HCT116 (cell line): ENCODE measurements around the gene NABP2. TPM values are rescaled to one million over a fixed set of nuclear protein-coding genes. Genes with fewer than 3 reads are reported as not detected.

Source experiments
- ATAC-seq: fragments of 200-7000 bp; cut with Tn5 transposase; 2 replicates; pipeline ENCODE4 v1.9.1; 2020; ENCODE audit warnings: mild to moderate bottlenecking, moderate library complexity
- BruUV-seq: library from RNA; stranded (reverse); fragments of 400-500 nt; replicated peaks from 2 replicates; lab custom pipeline; 2021; lab: Mats Ljungman, UMichigan
- CTCF ChIA-PET: fragments of 300-600 bp; sonication (Branson Sonifier 250); formaldehyde crosslinking; loops from one replicate; lab custom pipeline; 2021; ENCODE audit warnings: antibody characterized with exemption; lab: Charles Lee
- POLR2A ChIA-PET: fragments of 300-600, 350-600 bp; sonication (Branson Sonifier 250); formaldehyde crosslinking; loops from one replicate; lab custom pipeline; 2021; ENCODE audit warnings: antibody characterized with exemption; lab: Charles Lee
- RAD21 ChIA-PET, 2 experiments: fragments of 300-600 bp; sonication (Branson Sonifier 250); formaldehyde crosslinking; loops; one replicate each; lab custom pipeline; 2023; ENCODE audit warnings: low total read pairs in 2 of 2; ENCODE audit not compliant: uncharacterized antibody in 2 of 2, unreplicated experiment in 2 of 2, low non-redundant PET in 1 of 2; lab: Charles Lee
- DNase-seq: peaks from one replicate; pipeline ENCODE4 v3.0.0-alpha.2; 2010; ENCODE audit warnings: low read depth, low spot score
- H2AFZ ChIP-seq: fragments of 200-600 bp; shearing (Covaris generic), sonication (generic); 2 replicates; pipeline ENCODE4 v1.6.1; 2017; ENCODE audit warnings: low read depth, mixed run types, mixed read lengths, antibody characterized with exemption, low read length; ENCODE audit not compliant: poor library complexity, severe bottlenecking
- H3K27ac ChIP-seq: 2 replicates; pipeline ENCODE4 v1.5.1; 2012; ENCODE audit warnings: low read depth, low read length
- H3K27me3 ChIP-seq: fragments of 200-600 bp; sonication (generic); 2 replicates; pipeline ENCODE4 v1.6.1; 2016; ENCODE audit warnings: mixed run types, low read length, mixed read lengths; ENCODE audit not compliant: insufficient read depth
- H3K36me3 ChIP-seq, 2 experiments: fragments of 200-500 bp in 1 of 2; fragments of 200-600 bp in 1 of 2; sonication (Bioruptor generic) in 1 of 2; sonication (generic) in 1 of 2; 2 replicates each; pipeline versions ENCODE4 v1.5.1 to v1.6.1; 2014 to 2016; ENCODE audit warnings: low read length in 2 of 2, inconsistent platforms in 1 of 2, mixed read lengths in 1 of 2, mixed run types in 1 of 2; ENCODE audit not compliant: insufficient read depth in 2 of 2, control insufficient read depth in 1 of 2
- H3K4me1 ChIP-seq, 2 experiments: fragments of 200-600 bp in 1 of 2; sonication (generic) in 1 of 2; 2 replicates each; pipeline versions ENCODE4 v1.5.1 to v1.6.1; 2012 to 2017; ENCODE audit warnings: low read length in 2 of 2, inconsistent platforms in 1 of 2, mild to moderate bottlenecking in 1 of 2, mixed read lengths in 1 of 2, mixed run types in 1 of 2, moderate library complexity in 1 of 2; ENCODE audit not compliant: insufficient read depth in 2 of 2, control insufficient read depth in 1 of 2
- H3K4me2 ChIP-seq: fragments of 200-600 bp; sonication (generic); 2 replicates; pipeline ENCODE4 v1.6.1; 2017; ENCODE audit warnings: mixed run types, low read length, mixed read lengths
- H3K4me3 ChIP-seq, 2 experiments: fragments of 200-600 bp in 1 of 2; sonication (generic) in 1 of 2; replicated peaks in 1 of 2; 2 replicates each; pipeline ENCODE4 v1.5.1; 2011 to 2016; ENCODE audit warnings: low read length in 2 of 2, control low read depth in 1 of 2, low read depth in 1 of 2, mild to moderate bottlenecking in 1 of 2, mixed read lengths in 1 of 2, mixed run types in 1 of 2
- H3K79me2 ChIP-seq: fragments of 200-600 bp; sonication (generic); 2 replicates; pipeline ENCODE4 v1.6.1; 2017; ENCODE audit warnings: mild to moderate bottlenecking, mixed run types, low read length, moderate library complexity, mixed read lengths; ENCODE audit not compliant: insufficient read depth
- H3K9ac ChIP-seq: fragments of 200-600 bp; sonication (generic); 2 replicates; pipeline ENCODE4 v1.6.1; 2016; ENCODE audit warnings: low read length, mixed read lengths
- H3K9me2 ChIP-seq: fragments of 200-600 bp; sonication (generic), shearing (Covaris generic); 2 replicates; pipeline ENCODE4 v1.6.1; 2017; ENCODE audit warnings: mixed run types, mild to moderate bottlenecking, moderate library complexity; ENCODE audit not compliant: insufficient read depth
- H3K9me3 ChIP-seq, 2 experiments: fragments of 200-500 bp in 1 of 2; fragments of 200-600 bp in 1 of 2; sonication (Bioruptor generic) in 1 of 2; sonication (generic) in 1 of 2; 2 replicates each; pipeline ENCODE4 v1.6.1; 2014 to 2017; ENCODE audit warnings: low read length in 2 of 2, mixed read lengths in 2 of 2, inconsistent platforms in 1 of 2, low read depth in 1 of 2, mild to moderate bottlenecking in 1 of 2, mixed run types in 1 of 2, moderate library complexity in 1 of 2; ENCODE audit not compliant: control insufficient read depth in 1 of 2, insufficient read depth in 1 of 2
- H4K20me1 ChIP-seq: fragments of 200-600 bp; sonication (generic), shearing (Covaris generic); 2 replicates; pipeline ENCODE4 v1.6.1; 2017; ENCODE audit warnings: mixed run types, mild to moderate bottlenecking, moderate library complexity; ENCODE audit not compliant: insufficient read depth
- CTCF ChIP-seq, 3 experiments: fragments of 200-600 bp in 1 of 3; sonication (generic) in 1 of 3; IDR thresholded peaks in 2 of 3; conservative IDR thresholded peaks in 1 of 3; 2 replicates each; pipeline ENCODE4 v1.5.1; 2012 to 2017; ENCODE audit warnings: low read depth in 2 of 3, low read length in 2 of 3, antibody characterized with exemption in 1 of 3, borderline replicate concordance in 1 of 3, control low read depth in 1 of 3, mild to moderate bottlenecking in 1 of 3, mixed read lengths in 1 of 3, mixed run types in 1 of 3, moderate library complexity in 1 of 3; ENCODE audit not compliant: insufficient read depth in 1 of 3
- EGR1 ChIP-seq: IDR thresholded peaks from 2 replicates; pipeline ENCODE4 v1.6.1; 2012; ENCODE audit warnings: low read depth
- EZH2phosphoT487 ChIP-seq: fragments of 200-600 bp; IDR thresholded peaks from 2 replicates; pipeline ENCODE4 v1.6.1; 2018; ENCODE audit warnings: antibody characterized with exemption, borderline replicate concordance
- MAX ChIP-seq: IDR thresholded peaks from 2 replicates; pipeline ENCODE4 v1.6.1; 2012
- POLR2A ChIP-seq: IDR thresholded peaks from 2 replicates; pipeline ENCODE4 v1.7.0; 2011; ENCODE audit warnings: borderline replicate concordance; ENCODE audit not compliant: insufficient read depth, insufficient read length; ENCODE audit errors: extremely low read depth
- RAD21 ChIP-seq: IDR thresholded peaks from 2 replicates; pipeline ENCODE4 v1.6.1; 2012; ENCODE audit warnings: low read depth, mild to moderate bottlenecking
- SRF ChIP-seq: IDR thresholded peaks from 2 replicates; pipeline ENCODE4 v1.6.1; 2012; ENCODE audit warnings: low read depth
- ZBTB33 ChIP-seq: IDR thresholded peaks from 2 replicates; pipeline ENCODE4 v1.6.1; 2011; ENCODE audit warnings: mild to moderate bottlenecking, low read length, moderate library complexity; ENCODE audit not compliant: insufficient replicate concordance; ENCODE audit errors: extremely low read depth
- ZFX ChIP-seq: fragments of 450-650 bp; IDR thresholded peaks from 2 replicates; pipeline ENCODE4 v1.6.1; 2017
- intact Hi-C: fragments of 100-400 bp; cut with micrococcal nuclease; formaldehyde crosslinking; loops from 2 replicates; pipeline ENCODE4 v1.10.0; 2022
- total RNA-seq: library from RNA; stranded (reverse); gene quantifications from one replicate; pipeline ENCODE4 v1.2.1, GENCODE V29; 2021; ENCODE audit not compliant: unreplicated experiment
- TF ChIP-seq, protein P1 (sequence below): IDR thresholded peaks from 2 replicates; pipeline ENCODE4 v1.6.1; 2012

Gene NABP2
- total RNA-seq, 1 experiment from 2014 or later: 52.9 TPM

DNA sequence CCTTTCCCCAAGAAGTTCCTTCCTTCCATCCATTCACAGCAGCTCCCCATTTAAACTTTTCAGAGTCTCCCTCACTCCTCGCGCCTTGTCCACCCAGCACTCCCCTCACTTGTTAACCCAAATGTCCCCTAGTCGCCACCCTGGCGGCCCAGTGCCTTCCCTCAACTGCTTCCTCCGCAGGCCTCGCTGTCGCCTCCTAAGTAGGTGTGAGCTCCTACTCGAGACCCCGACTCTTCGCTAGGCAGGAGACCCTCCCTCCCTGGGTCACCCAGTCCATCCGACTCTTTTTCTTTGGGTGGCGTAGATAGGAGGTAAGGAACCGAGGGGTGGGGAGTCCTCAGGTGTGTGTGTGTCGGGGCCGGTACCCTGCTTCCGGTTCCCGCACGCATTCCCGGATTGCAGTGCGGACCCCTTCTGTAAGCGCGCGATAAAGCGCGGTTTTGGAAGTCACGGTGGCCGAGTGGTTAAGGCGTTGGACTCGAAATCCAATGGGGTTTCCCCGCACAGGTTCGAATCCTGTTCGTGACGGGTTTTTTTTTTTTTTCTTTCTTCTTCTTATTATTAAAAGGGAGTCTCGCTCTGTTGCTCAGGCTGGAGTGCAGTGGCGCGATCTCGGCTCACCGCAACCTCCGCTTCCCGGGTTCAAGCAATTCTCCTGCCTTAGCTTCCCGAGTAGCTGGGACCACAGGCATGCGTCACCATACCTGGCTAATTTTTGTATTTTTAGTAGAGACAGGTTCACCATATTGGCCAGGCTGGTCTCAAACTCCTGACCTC, 34.0 kb upstream of the NABP2 start (continued):
- TF ChIP-seq SRF (no peak), EGR1 (no peak), RAD21 (no peak), EZH2phosphoT487 (no peak), POLR2A (peak; percentile 45)
- TF ChIP-seq, protein P1, sequence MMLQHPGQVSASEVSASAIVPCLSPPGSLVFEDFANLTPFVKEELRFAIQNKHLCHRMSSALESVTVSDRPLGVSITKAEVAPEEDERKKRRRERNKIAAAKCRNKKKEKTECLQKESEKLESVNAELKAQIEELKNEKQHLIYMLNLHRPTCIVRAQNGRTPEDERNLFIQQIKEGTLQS: peak; percentile 92; the same call in 1 of the 2 replicates
- TF ChIP-seq, all 23 proteins: peak for 7

GRCh38 chr12:56190695-56191155, 33.4 kb upstream of the NABP2 start:
- BruUV-seq: no TSS peak
- peak overlapping the region; percentile 84 for H3K4me2 ChIP-seq
- H3K79me2 ChIP-seq: peaks cover 31% of the 10 kb centered on the region
- TF ChIP-seq CTCF (IDR thresholded peaks at IDR 0.05 in 2 of 3, conservative IDR thresholded peaks at IDR 0.05 in 1 of 3; ENCODE audit: borderline replicate concordance in 1 of 3, insufficient read depth in 1 of 3, low read depth in 2 of 3, low read length in 2 of 3) (no peak), EGR1 (no peak), ZBTB33 (no peak), ZFX (no peak), MAX (peak; percentile 69), SRF (no peak)
- H3K27ac ChIP-seq: peak overlapping the region; percentile 84
- ATAC-seq (no peak), DNase-seq (no peak)
- H4K20me1 ChIP-seq: no peaks in the 10 kb centered on the region
- peaks cover 17 to 27% of the 10 kb centered on the region in 2 experiments for H3K4me1 ChIP-seq
- ChIA-PET RAD21 (interaction anchor here (0.7 to 0.9 kb wide), 3 partner anchors 18 to 170 kb away, joined by 4 to 6 read pairs (median 6); no protein-coding TSS in a partner anchor), POLR2A (interaction anchor here (0.7 to 2.7 kb wide), 6 partner anchors 9 to 1863 kb away, joined by 3 to 15 read pairs (median 4); partner anchors contain the start of genes RNF41 and ZC3H10), CTCF (interaction anchor here (0.6 to 3.3 kb wide), 6 partner anchors 16 to 273 kb away, joined by 3 to 24 read pairs (median 10); partner anchors contain the start of genes ANKRD52, ESYT1 and RNF41)
- intact Hi-C loops: loop anchor here (5.0 kb wide), 2 partner anchors 382 to 402 kb away; no protein-coding TSS in a partner anchor
- H3K27me3 ChIP-seq: no peaks in the 10 kb centered on the region
- peaks cover 4 to 10% of the 10 kb centered on the region in 2 experiments; a peak in 3 of 4 replicates for H3K36me3 ChIP-seq
- H3K4me3 ChIP-seq: peak overlapping the region; percentile 75 to 86
- peak overlapping the region; percentile 70 for H3K9ac ChIP-seq
- H3K9me2 ChIP-seq: no peaks in the 10 kb centered on the region
- no peaks in the 10 kb centered on the region for H3K9me3 ChIP-seq
- H2AFZ ChIP-seq: peak overlapping the region; percentile 86
